HepG2 (cell line): Measurements from ENCODE around the gene MECR. TPM values are rescaled to one million over a fixed set of nuclear protein-coding genes. Genes with fewer than 3 reads are reported as not detected.

Experiments used
- ATAC-seq: fragments of 200-7000 bp; cut with Tn5 transposase; 3 replicates; pipeline ENCODE4 v1.9.1; 2020; ENCODE audit warnings: mild to moderate bottlenecking, moderate library complexity
- BruUV-seq: library from RNA; stranded (reverse); fragments of 400-500 nt; replicated peaks from 2 replicates; lab custom pipeline; 2021; lab: Mats Ljungman, UMichigan
- CTCF ChIA-PET: fragments of 300-600 bp; formaldehyde crosslinking; extraction: SDS; loops from one replicate; lab custom pipeline; 2021; ENCODE audit warnings: low total read pairs, inconsistent platforms, low intra/inter-chr PET ratio; lab: Yijun Ruan, JAX
- POLR2A ChIA-PET: fragments of 350-600 bp; sonication (Branson Sonifier 250); formaldehyde crosslinking; loops from one replicate; lab custom pipeline; 2020; ENCODE audit warnings: antibody characterized with exemption, inconsistent platforms; lab: Yijun Ruan, JAX
- DNase-seq: peaks from one replicate; pipeline ENCODE4 v3.0.0-alpha.2; 2015; ENCODE audit warnings: low spot score
- FAIRE-seq: peaks from 3 replicates; lab custom pipeline; 2011; peaks lifted over from hg19 to GRCh38; lab: Jason Lieb, UNC
- H2AFZ ChIP-seq: one replicate; pipeline ENCODE4 v1.6.1; 2011; ENCODE audit warnings: low read length, inconsistent platforms
- H3K27ac ChIP-seq: fragments of 300-600 bp; 3 replicates; pipeline ENCODE4 v1.8.0; 2011; ENCODE audit warnings: mixed run types, mild to moderate bottlenecking, mixed read lengths, low read length, inconsistent platforms; ENCODE audit not compliant: insufficient read depth; ENCODE audit errors: extremely low read length
- H3K27me3 ChIP-seq, 2 experiments: fragments of 200-600 bp in 1 of 2; 2 replicates in 1 of 2; 3 replicates in 1 of 2; pipeline versions ENCODE4 v1.6.0 to v1.8.0; 2011; ENCODE audit warnings: low read length in 2 of 2, mild to moderate bottlenecking in 2 of 2, moderate library complexity in 2 of 2, inconsistent platforms in 1 of 2; ENCODE audit not compliant: insufficient read depth in 2 of 2, control insufficient read depth in 1 of 2
- H3K36me3 ChIP-seq, 2 experiments: fragments of 200-600 bp in 1 of 2; replicated peaks in 1 of 2; 2 replicates in 1 of 2; 3 replicates in 1 of 2; pipeline versions ENCODE4 v1.5.1 to v1.8.0; 2011; ENCODE audit warnings: low read length in 2 of 2, inconsistent platforms in 1 of 2; ENCODE audit not compliant: insufficient read depth in 2 of 2, control insufficient read depth in 1 of 2
- H3K4me1 ChIP-seq: 2 replicates; pipeline ENCODE4 v1.5.1; 2012; ENCODE audit warnings: low read length, inconsistent platforms; ENCODE audit not compliant: insufficient read depth
- H3K4me2 ChIP-seq: 2 replicates; pipeline ENCODE4 v1.6.0; 2011; ENCODE audit warnings: low read depth, low read length, inconsistent platforms
- H3K4me3 ChIP-seq, 3 experiments: fragments of 200-600 bp in 1 of 3; sonication (generic), shearing (Covaris generic) in 1 of 3; replicated peaks in 1 of 3; 2 replicates each; pipeline ENCODE4 v1.5.1; 2011 to 2016; ENCODE audit warnings: low read length in 3 of 3, inconsistent platforms in 2 of 3, low read depth in 2 of 3, mild to moderate bottlenecking in 2 of 3, control low read depth in 1 of 3, mixed read lengths in 1 of 3; ENCODE audit not compliant: insufficient read depth in 1 of 3
- H3K79me2 ChIP-seq: one replicate; pipeline ENCODE4 v1.6.1; 2011; ENCODE audit warnings: low read length, inconsistent platforms; ENCODE audit not compliant: insufficient read depth
- H3K9ac ChIP-seq: 2 replicates; pipeline ENCODE4 v1.6.0; 2011; ENCODE audit warnings: mild to moderate bottlenecking, low read depth, low read length, inconsistent platforms; ENCODE audit not compliant: insufficient read depth
- H3K9me3 ChIP-seq: 2 replicates; pipeline ENCODE4 v1.5.1; 2012; ENCODE audit warnings: mild to moderate bottlenecking, low read length
- H4K20me1 ChIP-seq: 2 replicates; pipeline ENCODE4 v1.6.0; 2011; ENCODE audit warnings: inconsistent platforms, mild to moderate bottlenecking, low read length, moderate library complexity; ENCODE audit not compliant: insufficient read depth
- E2F2 ChIP-seq: sonication (generic); formaldehyde crosslinking; IDR thresholded peaks from 2 replicates; pipeline ENCODE4 v1.4.0; 2020; ENCODE audit warnings: missing genetic modification reagents, borderline replicate concordance
- IRX3 ChIP-seq: sonication (generic); formaldehyde crosslinking; IDR thresholded peaks from 2 replicates; pipeline ENCODE4 v1.8.1; 2023; ENCODE audit warnings: mild to moderate bottlenecking, low read depth, missing genetic modification reagents, borderline replicate concordance
- MTF1 ChIP-seq: sonication (generic); formaldehyde crosslinking; IDR thresholded peaks from 2 replicates; pipeline ENCODE4 v1.5.0; 2020; ENCODE audit warnings: missing genetic modification reagents
- PAWR ChIP-seq: sonication (generic); formaldehyde crosslinking; IDR thresholded peaks from 2 replicates; pipeline ENCODE4 v1.4.0; 2020; ENCODE audit warnings: missing genetic modification reagents, mild to moderate bottlenecking, borderline replicate concordance
- ZFP90 ChIP-seq: sonication (generic); formaldehyde crosslinking; IDR thresholded peaks from 2 replicates; pipeline ENCODE4 v1.8.0; 2022; ENCODE audit warnings: missing genetic modification reagents, mild to moderate bottlenecking, inconsistent platforms, borderline replicate concordance
- ZNF512B ChIP-seq: sonication (generic); formaldehyde crosslinking; IDR thresholded peaks from 2 replicates; pipeline ENCODE4 v1.5.1; 2020; ENCODE audit warnings: missing genetic modification reagents, mild to moderate bottlenecking, borderline replicate concordance
- ZNF7 ChIP-seq: IDR thresholded peaks from 2 replicates; pipeline ENCODE4 v1.6.1; 2016; ENCODE audit warnings: missing biosample characterization, missing genetic modification reagents
- ZSCAN21 ChIP-seq: sonication (generic); formaldehyde crosslinking; IDR thresholded peaks from 2 replicates; pipeline ENCODE4 v1.8.0; 2022; ENCODE audit warnings: mild to moderate bottlenecking, missing genetic modification reagents, moderate library complexity, borderline replicate concordance
- WGBS: methylation state at CpG from one replicate; pipeline ENCODE4 v1.1.6; 2017; ENCODE audit warnings: low lambda C conversion rate; 5-methylcytosine and 5-hydroxymethylcytosine counted together
- in situ Hi-C: cut with HindIII; loops from 2 replicates; pipeline ENCODE4 v1.10.0; 2017; ENCODE audit warnings: low pct_unique_long_range_greater_than_20kb; ENCODE audit not compliant: extremely low pct_ligation_motif_present
- intact Hi-C: fragments of 100-400 bp; cut with micrococcal nuclease; formaldehyde crosslinking; loops from one replicate; pipeline ENCODE4 v1.10.0; 2022; ENCODE audit not compliant: unreplicated experiment
- polyA plus RNA-seq, 8 experiments: library from polyadenylated mRNA; depleted of rRNA in 3 of 8; stranded (reverse) in 7 of 8; unstranded in 1 of 8; fragments of >200 nt; fragmentation: Illumina TruSeq in 4 of 8; extraction: Trizol in 4 of 8; gene quantifications; 2 replicates each; pipeline versions ENCODE4 v1.2.1 to v1.2.3, GENCODE V29; 2011 to 2016; ENCODE audit warnings: low read depth in 4 of 8, missing spikeins in 1 of 8, mixed read lengths in 1 of 8; ENCODE audit not compliant: insufficient read depth in 1 of 8
- total RNA-seq, 5 experiments: library from RNA; depleted of rRNA; stranded (reverse); fragments of >200 nt; fragmentation: Illumina TruSeq; extraction: Trizol; gene quantifications; 2 replicates each; pipeline ENCODE4 v1.2.3, GENCODE V29; 2016; ENCODE audit warnings: low read depth in 1 of 5
- TF ChIP-seq, protein P1 (sequence below), 2 experiments: sonication (generic) in 1 of 2; formaldehyde crosslinking in 1 of 2; IDR thresholded peaks; 2 replicates each; pipeline versions ENCODE4 v1.6.1 to v1.9.0; 2014 to 2022; ENCODE audit warnings: antibody characterized with exemption in 1 of 2, borderline replicate concordance in 1 of 2, inconsistent platforms in 1 of 2, low read depth in 1 of 2, missing genetic modification reagents in 1 of 2

MECR gene
- total and polyA plus RNA-seq, 2 of the 13 experiments (the other 11 are each of a cell fraction or from before 2014, with no cell fraction given) = 18.8 to 24.9 TPM

DNA sequence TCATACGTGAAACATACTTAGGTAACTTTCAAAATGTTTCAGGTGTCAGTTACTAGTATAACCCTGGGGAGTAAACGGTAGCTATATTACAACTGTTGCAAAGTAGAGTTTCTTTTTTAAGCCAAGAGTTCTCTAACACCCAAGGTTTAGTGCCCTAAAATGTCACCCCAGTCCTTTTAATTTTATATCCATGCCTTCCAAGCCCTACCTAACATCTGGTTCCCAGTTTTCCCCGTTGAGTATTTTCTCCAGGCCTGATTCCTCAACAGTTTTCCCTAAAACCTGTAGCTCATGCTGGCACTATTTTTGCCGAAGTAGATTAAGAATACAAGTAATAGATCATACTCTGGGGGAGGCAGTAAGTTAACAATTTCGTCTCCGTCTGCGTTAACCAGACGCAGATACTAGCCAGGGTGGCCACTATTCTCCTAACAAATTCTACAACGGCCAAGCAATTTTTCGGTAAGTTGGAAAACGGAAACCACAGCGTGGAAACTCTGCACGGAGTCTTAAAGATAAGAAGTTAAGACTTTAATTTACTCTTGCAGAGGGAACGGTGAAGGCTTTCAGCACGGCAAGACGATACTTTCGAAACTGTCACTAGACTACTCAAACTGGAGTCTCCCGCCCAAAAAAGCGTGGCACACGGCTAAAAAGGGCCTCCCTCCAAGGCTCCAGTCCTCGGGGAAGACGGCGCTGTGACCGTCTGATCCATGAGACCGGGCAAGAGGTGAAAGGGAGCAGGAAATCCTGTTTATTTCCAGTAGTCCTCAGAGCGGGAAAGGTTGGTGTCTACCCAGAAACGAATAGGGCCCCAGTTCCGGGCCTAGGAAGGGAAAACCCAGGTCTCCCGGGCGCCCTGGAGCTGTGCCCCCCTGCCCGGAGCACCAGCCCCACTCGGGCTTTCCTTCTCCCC lies 50.0 kb downstream of the MECR start:
- H3K36me3 ChIP-seq = peaks cover 0 to 13% of the 10 kb centered on the region in 2 experiments; a peak in 3 of 5 replicates
- no peak for FAIRE-seq
- H3K79me2 ChIP-seq = peaks cover 57% of the 10 kb centered on the region
- H3K9ac ChIP-seq = peak overlapping the region; percentile 100
- H3K4me3 ChIP-seq = peak overlapping the region; percentile 90 to 99 (median 98)
- no peaks in the 10 kb centered on the region for H3K9me3 ChIP-seq
- H2AFZ ChIP-seq = no peak overlapping the region
- DNase-seq = no peak
- peaks cover 59% of the 10 kb centered on the region for H3K4me1 ChIP-seq
- ATAC-seq = peak; percentile 12
- in situ Hi-C loops (no loop called here), intact Hi-C loops (loop anchor here (5.0 to 10.0 kb wide), 2 partner anchors 293 to 536 kb away; partner anchors contain the start of genes RNU11 and TAF12)
- ChIA-PET CTCF (no interaction called here), POLR2A (interaction anchor here (0.9 to 2.6 kb wide), 17 partner anchors 9 to 532 kb away, joined by 3 to 30 read pairs (median 11); partner anchors contain the start of genes EPB41, MECR, RNU11 and TMEM200B)
- no peaks in the 10 kb centered on the region; a peak in 1 of 5 replicates for H3K27me3 ChIP-seq
- H4K20me1 ChIP-seq = peaks cover 47% of the 10 kb centered on the region
- H3K4me2 ChIP-seq = peak overlapping the region; percentile 76
- 2% methylated on average over 25 of the region's 32 CpGs for WGBS
- no TSS peak for BruUV-seq
- peak overlapping the region; percentile 99 for H3K27ac ChIP-seq
- TF ChIP-seq ZFP90 (0 out of 2 replicates have a peak, but pooled peaks have one; percentile 29), MTF1 (CRISPR knock-in tag) (0 out of 2 replicates have a peak, but pooled peaks have one; percentile 63), ZSCAN21 (CRISPR knock-in tag) (no peak), E2F2 (0 out of 2 replicates have a peak, but pooled peaks have one; percentile 22), PAWR (CRISPR knock-in tag) (0 out of 2 replicates have a peak, but pooled peaks have one; percentile 28), IRX3 (CRISPR knock-in tag) (0 out of 2 replicates have a peak, but pooled peaks have one; percentile 2), ZNF512B (CRISPR knock-in tag) (no peak), ZNF7 (no peak)
- TF ChIP-seq, protein P1, sequence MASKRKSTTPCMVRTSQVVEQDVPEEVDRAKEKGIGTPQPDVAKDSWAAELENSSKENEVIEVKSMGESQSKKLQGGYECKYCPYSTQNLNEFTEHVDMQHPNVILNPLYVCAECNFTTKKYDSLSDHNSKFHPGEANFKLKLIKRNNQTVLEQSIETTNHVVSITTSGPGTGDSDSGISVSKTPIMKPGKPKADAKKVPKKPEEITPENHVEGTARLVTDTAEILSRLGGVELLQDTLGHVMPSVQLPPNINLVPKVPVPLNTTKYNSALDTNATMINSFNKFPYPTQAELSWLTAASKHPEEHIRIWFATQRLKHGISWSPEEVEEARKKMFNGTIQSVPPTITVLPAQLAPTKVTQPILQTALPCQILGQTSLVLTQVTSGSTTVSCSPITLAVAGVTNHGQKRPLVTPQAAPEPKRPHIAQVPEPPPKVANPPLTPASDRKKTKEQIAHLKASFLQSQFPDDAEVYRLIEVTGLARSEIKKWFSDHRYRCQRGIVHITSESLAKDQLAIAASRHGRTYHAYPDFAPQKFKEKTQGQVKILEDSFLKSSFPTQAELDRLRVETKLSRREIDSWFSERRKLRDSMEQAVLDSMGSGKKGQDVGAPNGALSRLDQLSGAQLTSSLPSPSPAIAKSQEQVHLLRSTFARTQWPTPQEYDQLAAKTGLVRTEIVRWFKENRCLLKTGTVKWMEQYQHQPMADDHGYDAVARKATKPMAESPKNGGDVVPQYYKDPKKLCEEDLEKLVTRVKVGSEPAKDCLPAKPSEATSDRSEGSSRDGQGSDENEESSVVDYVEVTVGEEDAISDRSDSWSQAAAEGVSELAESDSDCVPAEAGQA (IDR thresholded peaks at IDR 0.05; ENCODE audit: low read depth) = no peak
- TF ChIP-seq, protein P1 (CRISPR knock-in tag; IDR thresholded peaks at IDR 0.05; ENCODE audit: borderline replicate concordance) = no peak
